Psoas muscle (tissue), 8 donors: ENCODE data around the gene PLXNC1. TPM values are rescaled to one million over a fixed set of nuclear protein-coding genes. Genes with fewer than 3 reads are reported as not detected.

Source experiments
- ATAC-seq, 4 donors: fragments of 200-7000 bp; cut with Tn5 transposase; one replicate each; pipeline ENCODE4 v1.9.1; 2020; ENCODE audit warnings: moderate library complexity in 3 of 4, mild to moderate bottlenecking in 2 of 4
- DNase-seq, 2 donors: peaks; one replicate each; pipeline ENCODE4 v3.0.0-alpha.2; 2020
- H3K27ac ChIP-seq: fragments of 200-600 bp; one replicate; pipeline ENCODE4 v1.8.0; 2022
- H3K27me3 ChIP-seq, 3 donors: fragments of 200-600 bp in 1 of 3; one replicate each; pipeline versions ENCODE4 v1.6.1 to v1.8.0; 2013 to 2022; ENCODE audit warnings: low read length in 2 of 3, mild to moderate bottlenecking in 2 of 3, moderate library complexity in 1 of 3; ENCODE audit not compliant: insufficient read depth in 3 of 3
- H3K36me3 ChIP-seq, 2 donors: fragments of 200-600 bp in 1 of 2; one replicate each; pipeline versions ENCODE4 v1.6.1 to v1.8.0; 2013 to 2022; ENCODE audit warnings: low read depth in 1 of 2, mild to moderate bottlenecking in 1 of 2, moderate library complexity in 1 of 2; ENCODE audit not compliant: insufficient read depth in 1 of 2
- H3K4me1 ChIP-seq: fragments of 200-600 bp; one replicate; pipeline ENCODE4 v1.8.0; 2022
- H3K4me3 ChIP-seq: fragments of 200-600 bp; one replicate; pipeline ENCODE4 v1.8.0; 2022; ENCODE audit warnings: mild to moderate bottlenecking
- H3K9me3 ChIP-seq: fragments of 200-600 bp; one replicate; pipeline ENCODE4 v1.8.0; 2022
- WGBS, 3 donors: extraction: QIAGEN DNeasy Blood & Tissue Kit; methylation state at CpG; one replicate each; pipeline versions ENCODE4 v1.1.6 to v1.1.7; 2013; 5-methylcytosine and 5-hydroxymethylcytosine counted together
- intact Hi-C, 2 donors: fragments of 100-400 bp; cut with DNase I; formaldehyde crosslinking; loops; one replicate each; pipeline versions ENCODE4 v1.11.0 to v1.14.2; 2022
- polyA plus RNA-seq, 3 donors: library from polyadenylated mRNA; stranded (reverse); fragments of 200-250 nt; gene quantifications; one replicate each; pipeline ENCODE4 v1.2.3, GENCODE V29; 2013
- total RNA-seq, 4 donors: library from RNA; stranded (reverse); fragmentation: NEBNext Ultra II Directional in 2 of 4; extraction: Animal tissue kit (Norgen Biotek cat#: 25700) in 2 of 4; gene quantifications; one replicate each; pipeline versions ENCODE4 v1.2.1 to v1.2.4, GENCODE V29; 2021 to 2023
- TF ChIP-seq, protein P1 (sequence below): fragments of 200-600 bp; IDR thresholded peaks from one replicate; pipeline ENCODE4 v1.8.0; 2022; ENCODE audit warnings: antibody characterized with exemption
- donor health status: healthy with polysubstance abuse.
- donor health status: DM: no; HTN: no; CAD: no; lungs with moderate emphysema.
- donor health status: Bipolar disorder and iron deficiency.
- donor health status: healthy.
- donor health status: DM: yes; HTN: yes; CAD: no.
- donor health status: DM: no; HTN: no; CAD: no.
- donor health status: DM: no; HTN: no; CAD: no.
- donor health status: DM: yes; HTN: yes; CAD: no.

Gene PLXNC1
- total and polyA plus RNA-seq, 7 donors = 0.18 to 4.0 (median 0.52) TPM

- Histone ChIP-seq H3K27ac (no peak overlapping the region), H3K9me3 (no peaks in the 10 kb centered on the region), H3K36me3 (no peaks in the 10 kb centered on the region), H3K4me1 (no peaks in the 10 kb centered on the region), H3K27me3 (no peaks in the 10 kb centered on the region), H3K4me3 (no peak overlapping the region)
- 88 to 95% (median 93%) methylated on average over 7 of the region's 7 CpGs for WGBS, 3 donors
- intact Hi-C loops = no loop called here
- DNase-seq = no peak
- ATAC-seq = no peak
- TF ChIP-seq, protein P1, sequence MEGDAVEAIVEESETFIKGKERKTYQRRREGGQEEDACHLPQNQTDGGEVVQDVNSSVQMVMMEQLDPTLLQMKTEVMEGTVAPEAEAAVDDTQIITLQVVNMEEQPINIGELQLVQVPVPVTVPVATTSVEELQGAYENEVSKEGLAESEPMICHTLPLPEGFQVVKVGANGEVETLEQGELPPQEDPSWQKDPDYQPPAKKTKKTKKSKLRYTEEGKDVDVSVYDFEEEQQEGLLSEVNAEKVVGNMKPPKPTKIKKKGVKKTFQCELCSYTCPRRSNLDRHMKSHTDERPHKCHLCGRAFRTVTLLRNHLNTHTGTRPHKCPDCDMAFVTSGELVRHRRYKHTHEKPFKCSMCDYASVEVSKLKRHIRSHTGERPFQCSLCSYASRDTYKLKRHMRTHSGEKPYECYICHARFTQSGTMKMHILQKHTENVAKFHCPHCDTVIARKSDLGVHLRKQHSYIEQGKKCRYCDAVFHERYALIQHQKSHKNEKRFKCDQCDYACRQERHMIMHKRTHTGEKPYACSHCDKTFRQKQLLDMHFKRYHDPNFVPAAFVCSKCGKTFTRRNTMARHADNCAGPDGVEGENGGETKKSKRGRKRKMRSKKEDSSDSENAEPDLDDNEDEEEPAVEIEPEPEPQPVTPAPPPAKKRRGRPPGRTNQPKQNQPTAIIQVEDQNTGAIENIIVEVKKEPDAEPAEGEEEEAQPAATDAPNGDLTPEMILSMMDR = no peak
Observed at GRCh38 chr12:94202245-94203180, 54.1 kb downstream of the PLXNC1 start.

DNA sequence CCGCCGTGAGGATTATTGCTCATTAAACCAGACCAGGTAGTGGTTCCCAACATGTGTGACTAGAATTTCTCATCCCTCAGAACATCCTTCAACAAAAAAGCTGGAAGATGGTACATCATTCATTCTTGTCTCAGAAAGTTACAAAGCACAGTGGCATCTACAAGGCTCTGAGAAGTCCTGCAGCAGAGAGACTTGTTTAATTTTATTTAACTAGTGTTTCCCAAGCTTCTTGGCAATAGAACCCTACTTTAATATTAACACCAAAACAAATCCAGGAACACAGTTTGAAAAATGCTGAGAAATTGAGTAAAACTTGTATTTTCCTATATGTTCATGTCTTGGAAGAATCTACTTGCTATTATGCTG, 54.8 kb downstream of the PLXNC1 start:
- TF ChIP-seq, protein P1 = no peak
- intact Hi-C loops = no loop called here
- H3K27ac ChIP-seq = no peak overlapping the region
- H3K27me3 ChIP-seq = no peaks in the 10 kb centered on the region
- H3K4me3 ChIP-seq = no peak overlapping the region
- 48 to 65% (median 50%) methylated on average over 2 of the region's 2 CpGs for WGBS, 3 donors
- no peaks in the 10 kb centered on the region for H3K4me1 ChIP-seq
- no peak for ATAC-seq
- no peaks in the 10 kb centered on the region for H3K9me3 ChIP-seq
- no peak for DNase-seq
- no peaks in the 10 kb centered on the region for H3K36me3 ChIP-seq

DNA sequence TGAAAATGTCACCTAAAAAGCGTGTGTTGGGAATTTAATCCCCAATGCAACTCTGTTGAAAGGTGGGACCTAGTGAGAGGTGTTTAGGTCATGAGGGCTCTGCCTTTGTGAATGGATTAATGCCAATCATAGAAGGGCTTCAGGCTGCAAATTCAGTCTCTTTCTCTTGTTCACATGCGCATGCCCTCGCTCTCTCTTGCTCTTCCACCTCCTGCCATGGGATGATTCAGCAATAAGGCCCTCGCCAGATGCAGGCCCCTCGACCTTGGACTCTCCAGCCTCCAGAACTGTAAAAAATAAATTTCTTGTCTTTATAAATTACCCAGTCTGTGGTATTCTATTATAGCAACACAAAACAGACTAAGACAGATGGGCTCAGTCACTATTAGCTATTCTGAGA, 55.4 kb downstream of the PLXNC1 start:
- no peak overlapping the region for H3K27ac ChIP-seq
- no peaks in the 10 kb centered on the region for H3K4me1 ChIP-seq
- no peaks in the 10 kb centered on the region for H3K36me3 ChIP-seq
- 91 to 92% (median 91%) methylated on average over 5 of the region's 5 CpGs for WGBS, 3 donors
- H3K9me3 ChIP-seq = no peaks in the 10 kb centered on the region
- TF ChIP-seq, protein P1 = no peak
- intact Hi-C loops = no loop called here
- no peak for DNase-seq
- no peak for ATAC-seq
- H3K4me3 ChIP-seq = no peak overlapping the region
- H3K27me3 ChIP-seq = no peaks in the 10 kb centered on the region

DNA sequence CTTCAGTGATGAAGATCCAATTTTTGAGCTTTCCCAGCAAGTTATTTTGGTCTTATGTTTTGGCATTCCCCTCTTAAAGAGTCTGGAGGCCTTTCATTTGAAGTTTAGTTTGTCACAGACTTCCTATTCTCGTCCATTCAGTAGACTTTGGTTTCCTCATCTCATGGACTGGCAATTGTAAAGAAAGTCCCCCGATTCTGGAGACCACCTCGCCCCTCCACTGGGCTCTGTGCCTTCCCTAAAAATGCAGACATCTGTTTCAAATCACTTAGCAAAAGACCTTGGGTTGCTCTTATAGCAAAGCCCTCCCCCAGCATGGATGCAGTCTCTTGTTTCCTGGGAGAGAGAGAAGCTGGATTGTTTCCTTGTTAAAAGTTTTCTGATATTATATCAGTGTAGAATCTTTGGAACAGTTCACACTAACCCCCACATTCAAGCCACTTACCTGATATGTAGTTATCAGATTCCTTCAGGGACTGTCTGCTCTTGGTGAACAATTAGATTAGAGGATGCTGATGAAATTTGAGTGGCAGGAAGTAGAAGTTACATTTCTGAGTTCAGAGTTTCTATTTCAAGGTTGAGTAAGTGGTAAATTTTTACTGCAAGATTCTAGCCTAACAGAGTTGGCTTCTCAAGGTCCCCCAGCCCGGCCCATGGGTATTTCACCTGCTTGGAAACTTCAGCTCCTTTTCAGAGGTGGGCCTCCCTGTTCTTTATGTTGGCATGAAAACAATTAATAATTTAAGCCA, 56.3 kb downstream of the PLXNC1 start:
- no peak overlapping the region for H3K27ac ChIP-seq

More for the DNA sequence above, 56.3 kb downstream of the PLXNC1 start:
- ATAC-seq (no peak), DNase-seq (no peak)
- intact Hi-C loops = no loop called here
- Histone ChIP-seq H3K27me3 (no peaks in the 10 kb centered on the region), H3K36me3 (no peaks in the 10 kb centered on the region), H3K4me3 (no peak overlapping the region), H3K9me3 (no peaks in the 10 kb centered on the region), H3K4me1 (no peaks in the 10 kb centered on the region)
- 56 to 61% (median 58%) methylated on average over 4 of the region's 4 CpGs for WGBS, 3 donors
- TF ChIP-seq, protein P1 = no peak
